H1 (cell line): ENCODE measurements around the gene KANTR. TPM values are rescaled to one million over a fixed set of nuclear protein-coding genes. Genes with fewer than 3 reads are reported as not detected.

Experiments used
- CTCF ChIA-PET: fragments of 300-600 bp; sonication (Branson Sonifier 250); formaldehyde crosslinking; loops from one replicate; lab custom pipeline; 2021; ENCODE audit not compliant: partially characterized antibody; lab: Charles Lee
- POLR2A ChIA-PET: fragments of 300-600 bp; sonication (Branson Sonifier 250); formaldehyde crosslinking; loops from one replicate; lab custom pipeline; 2021; ENCODE audit warnings: inconsistent platforms; ENCODE audit not compliant: partially characterized antibody; lab: Charles Lee
- DNase-seq, 2 experiments: peaks; one replicate each; pipeline versions ENCODE4 v3.0.0 to v3.0.0-alpha.2; 2010 to 2022; ENCODE audit warnings: low spot score in 2 of 2, low read depth in 1 of 2, mixed read lengths in 1 of 2
- FAIRE-seq: peaks from 2 replicates; lab custom pipeline; 2011; peaks lifted over from hg19 to GRCh38; lab: Jason Lieb, UNC
- H2AFZ ChIP-seq: 2 replicates; pipeline ENCODE4 v1.8.1; 2012; ENCODE audit warnings: low read length, inconsistent platforms
- H2AK5ac ChIP-seq: 2 replicates; pipeline ENCODE4 v1.6.1; 2013; ENCODE audit warnings: low read depth, low read length
- H2BK120ac ChIP-seq: replicated peaks from 2 replicates; pipeline ENCODE3; 2013; ENCODE audit warnings: low read depth, low read length, inconsistent platforms
- H2BK12ac ChIP-seq: 2 replicates; pipeline ENCODE4 v1.6.1; 2013; ENCODE audit warnings: low read depth, low read length
- H2BK15ac ChIP-seq: 2 replicates; pipeline ENCODE4 v1.6.1; 2013; ENCODE audit warnings: low read length
- H2BK20ac ChIP-seq: 2 replicates; pipeline ENCODE4 v1.6.1; 2013; ENCODE audit warnings: low read length
- H2BK5ac ChIP-seq: 2 replicates; pipeline ENCODE4 v1.6.1; 2013; ENCODE audit warnings: low read depth, low read length
- H3K14ac ChIP-seq: 2 replicates; pipeline ENCODE4 v1.6.1; 2013; ENCODE audit warnings: inconsistent platforms; ENCODE audit not compliant: insufficient read length
- H3K18ac ChIP-seq: 2 replicates; pipeline ENCODE4 v1.6.1; 2013; ENCODE audit warnings: low read length; ENCODE audit errors: extremely low read depth
- H3K23ac ChIP-seq: 2 replicates; pipeline ENCODE4 v1.6.1; 2013; ENCODE audit warnings: inconsistent platforms; ENCODE audit not compliant: insufficient read length
- H3K23me2 ChIP-seq: 2 replicates; pipeline ENCODE4 v1.6.1; 2013; ENCODE audit warnings: low read depth, low read length
- H3K27ac ChIP-seq: 2 replicates; pipeline ENCODE4 v1.6.1; 2011; ENCODE audit warnings: low read depth, low read length, inconsistent platforms
- H3K27me3 ChIP-seq, 4 experiments: replicated peaks in 1 of 4; 1 replicate in 1 of 4; 2 replicates in 3 of 4; pipeline versions ENCODE4 v1.6.1 to v1.8.1; 2011 to 2013; ENCODE audit warnings: low read length in 3 of 4, mild to moderate bottlenecking in 3 of 4, inconsistent platforms in 2 of 4, mixed read lengths in 2 of 4, moderate library complexity in 1 of 4; ENCODE audit not compliant: control insufficient read depth in 3 of 4, insufficient read depth in 3 of 4; ENCODE audit errors: extremely low read depth in 1 of 4
- H3K36me3 ChIP-seq, 4 experiments: 2 replicates each; pipeline versions ENCODE4 v1.6.1 to v1.8.1; 2011 to 2013; ENCODE audit warnings: mild to moderate bottlenecking in 4 of 4, low read length in 3 of 4, moderate library complexity in 2 of 4, control low read depth in 1 of 4, inconsistent platforms in 1 of 4; ENCODE audit not compliant: insufficient read depth in 4 of 4, control insufficient read depth in 2 of 4
- H3K4ac ChIP-seq: replicated peaks from 2 replicates; pipeline ENCODE3; 2013; ENCODE audit warnings: low read length, low read depth, mixed read lengths, inconsistent platforms; ENCODE audit not compliant: insufficient read length
- H3K4me1 ChIP-seq, 4 experiments: replicated peaks in 1 of 4; 1 replicate in 1 of 4; 2 replicates in 3 of 4; pipeline versions ENCODE4 v1.6.1 to v1.8.1; 2011 to 2013; ENCODE audit warnings: low read length in 3 of 4, inconsistent platforms in 2 of 4, mixed read lengths in 1 of 4; ENCODE audit not compliant: insufficient read depth in 4 of 4, control insufficient read depth in 3 of 4
- H3K4me2 ChIP-seq, 2 experiments: 2 replicates each; pipeline versions ENCODE4 v1.6.1 to v1.8.1; 2011 to 2013; ENCODE audit warnings: low read depth in 2 of 2, low read length in 2 of 2, control low read depth in 1 of 2, inconsistent platforms in 1 of 2, mild to moderate bottlenecking in 1 of 2; ENCODE audit not compliant: insufficient read depth in 1 of 2
- H3K4me3 ChIP-seq, 4 experiments: fragments of 200-600, 300-600 bp in 1 of 4; sonication (generic), shearing (Covaris generic), sonication (Bioruptor Twin) in 1 of 4; 2 replicates each; pipeline versions ENCODE4 v1.5.1 to v1.8.1; 2011 to 2016; ENCODE audit warnings: low read length in 4 of 4, low read depth in 3 of 4, control low read depth in 2 of 4, inconsistent platforms in 2 of 4, mild to moderate bottlenecking in 2 of 4, mixed read lengths in 1 of 4, moderate library complexity in 1 of 4; ENCODE audit not compliant: insufficient read depth in 2 of 4; ENCODE audit errors: extremely low read depth in 1 of 4
- H3K56ac ChIP-seq: replicated peaks from 2 replicates; pipeline ENCODE3; 2013; ENCODE audit warnings: low read depth, mild to moderate bottlenecking, mixed read lengths, low read length, inconsistent platforms; ENCODE audit not compliant: insufficient read length
- H3K79me1 ChIP-seq: 2 replicates; pipeline ENCODE4 v1.6.1; 2013; ENCODE audit warnings: low read depth, low read length, control low read depth
- H3K79me2 ChIP-seq, 2 experiments: 2 replicates each; pipeline versions ENCODE4 v1.6.1 to v1.8.1; 2012 to 2013; ENCODE audit warnings: low read length in 2 of 2, mild to moderate bottlenecking in 2 of 2, inconsistent platforms in 1 of 2; ENCODE audit not compliant: insufficient read depth in 2 of 2, control insufficient read depth in 1 of 2
- H3K9ac ChIP-seq, 4 experiments: replicated peaks in 1 of 4; 1 replicate in 1 of 4; 2 replicates in 3 of 4; pipeline versions ENCODE4 v1.6.1 to v1.8.1; 2011 to 2013; ENCODE audit warnings: low read depth in 3 of 4, low read length in 3 of 4, control low read depth in 2 of 4, mild to moderate bottlenecking in 2 of 4, moderate library complexity in 2 of 4, inconsistent platforms in 1 of 4; ENCODE audit errors: extremely low read depth in 1 of 4
- H3K9me3 ChIP-seq, 2 experiments: 2 replicates each; pipeline versions ENCODE4 v1.6.1 to v1.8.1; 2012 to 2013; ENCODE audit warnings: mild to moderate bottlenecking in 2 of 2, moderate library complexity in 2 of 2, control low read depth in 1 of 2, inconsistent platforms in 1 of 2, low read depth in 1 of 2, low read length in 1 of 2, mixed read lengths in 1 of 2; ENCODE audit not compliant: insufficient read depth in 2 of 2
- H4K20me1 ChIP-seq, 2 experiments: replicated peaks in 1 of 2; 2 replicates each; pipeline versions ENCODE3 to v1.8.1; 2011 to 2013; ENCODE audit warnings: inconsistent platforms in 2 of 2, low read length in 2 of 2, mild to moderate bottlenecking in 1 of 2; ENCODE audit not compliant: insufficient read depth in 2 of 2, control insufficient read depth in 1 of 2
- H4K5ac ChIP-seq: 2 replicates; pipeline ENCODE4 v1.6.1; 2013; ENCODE audit warnings: low read length, low read depth, mixed read lengths, inconsistent platforms; ENCODE audit not compliant: insufficient read length
- H4K8ac ChIP-seq: 2 replicates; pipeline ENCODE4 v1.8.0; 2013; ENCODE audit warnings: mild to moderate bottlenecking, moderate library complexity, low read length, inconsistent platforms; ENCODE audit not compliant: insufficient read depth; ENCODE audit errors: extremely low read depth
- H4K91ac ChIP-seq: replicated peaks from 2 replicates; pipeline ENCODE3; 2013; ENCODE audit warnings: low read length, mixed read lengths, inconsistent platforms; ENCODE audit not compliant: insufficient read length
- ATF2 ChIP-seq: IDR thresholded peaks from 2 replicates; pipeline ENCODE4 v1.6.1; 2012; ENCODE audit warnings: low read length, inconsistent platforms
- CTCF ChIP-seq, 3 experiments: IDR thresholded peaks; 1 replicate in 2 of 3; 2 replicates in 1 of 3; pipeline versions ENCODE4 v1.5.1 to v1.6.1; 2011; ENCODE audit warnings: low read length in 3 of 3, mild to moderate bottlenecking in 3 of 3, inconsistent platforms in 2 of 3, low read depth in 1 of 3, moderate library complexity in 1 of 3; ENCODE audit not compliant: insufficient read depth in 1 of 3; ENCODE audit errors: control extremely low read depth in 1 of 3
- EZH2 ChIP-seq: fragments of 200-600 bp; sonication (generic); IDR thresholded peaks from 2 replicates; pipeline ENCODE4 v1.7.1; 2012; ENCODE audit warnings: low read depth, mild to moderate bottlenecking, moderate library complexity, low read length, inconsistent platforms; ENCODE audit not compliant: severe bottlenecking
- POLR2A ChIP-seq, 2 experiments: IDR thresholded peaks; 1 replicate in 1 of 2; 2 replicates in 1 of 2; pipeline ENCODE4 v1.6.1; 2011; ENCODE audit warnings: low read depth in 2 of 2, low read length in 2 of 2, mild to moderate bottlenecking in 2 of 2; ENCODE audit errors: control extremely low read depth in 1 of 2
- RBBP5 ChIP-seq: IDR thresholded peaks from 2 replicates; pipeline ENCODE4 v1.7.1; 2012; ENCODE audit warnings: low read depth, mild to moderate bottlenecking, inconsistent platforms, low read length, moderate library complexity, borderline replicate concordance
- SP2 ChIP-seq: IDR thresholded peaks from 2 replicates; pipeline ENCODE4 v1.6.1; 2012; ENCODE audit warnings: mild to moderate bottlenecking, low read length, inconsistent platforms
- SP4 ChIP-seq: IDR thresholded peaks from 2 replicates; pipeline ENCODE4 v1.6.1; 2012; ENCODE audit warnings: low read length, inconsistent platforms
- TAF1 ChIP-seq: IDR thresholded peaks from 2 replicates; pipeline ENCODE4 v1.6.1; 2011; ENCODE audit warnings: mild to moderate bottlenecking, low read depth, low read length
- TEAD4 ChIP-seq: IDR thresholded peaks from 2 replicates; pipeline ENCODE4 v1.6.1; 2012; ENCODE audit warnings: low read depth, low read length, inconsistent platforms, mixed read lengths
- WGBS, 2 experiments: shearing (Covaris generic) in 1 of 2; methylation state at CpG; one replicate each; pipeline versions ENCODE4 v1.1.6 to v1.1.7; 2013 to 2015; ENCODE audit warnings: low lambda C conversion rate in 2 of 2, mixed read lengths in 2 of 2, inconsistent platforms in 1 of 2, low coverage in 1 of 2, missing lambda C conversion rate in 1 of 2; ENCODE audit not compliant: insufficient replicate concordance in 2 of 2, insufficient coverage in 1 of 2, insufficient read length in 1 of 2; ENCODE audit errors: extremely low coverage in 1 of 2, missing lambda C conversion rate in 1 of 2; 5-methylcytosine and 5-hydroxymethylcytosine counted together
- polyA plus RNA-seq, 7 experiments: library from polyadenylated mRNA; depleted of rRNA in 3 of 7; stranded (reverse) in 5 of 7; unstranded in 2 of 7; fragments of >200 nt in 5 of 7; fragments of 200-250 nt in 2 of 7; gene quantifications; 1 replicate in 5 of 7; 2 replicates in 1 of 7; 4 replicates in 1 of 7; pipeline versions ENCODE4 v1.2.1 to v1.2.3, GENCODE V29; 2011 to 2013; ENCODE audit warnings: missing spikeins in 2 of 7, mixed read lengths in 2 of 7
- total RNA-seq: library from RNA; stranded (reverse); fragmentation: NEBNext Ultra II Directional; extraction: Animal tissue kit (Norgen Biotek cat#: 25700); gene quantifications from 2 replicates; pipeline ENCODE4 v1.2.1, GENCODE V29; 2021

The KANTR gene
- total and polyA plus RNA-seq, 2 of the 8 experiments (the other 6 are each of a cell fraction or from before 2014, with no cell fraction given), result 7.7 to 9.5 TPM

- no peaks in the 10 kb centered on the region for H3K9me3 ChIP-seq
- TF ChIP-seq POLR2A (IDR thresholded peaks at IDR 0.05; ENCODE audit: control extremely low read depth in 1 of 2, low read depth in 2 of 2, low read length in 2 of 2), result no peak
- no peak for TF ChIP-seq ATF2
- no peak for TF ChIP-seq EZH2
- no peak for TF ChIP-seq RBBP5
- no peak for TF ChIP-seq TEAD4
- TF ChIP-seq TAF1, result no peak
- TF ChIP-seq SP4, result no peak
- no peak for TF ChIP-seq SP2
- TF ChIP-seq CTCF (IDR thresholded peaks at IDR 0.05; ENCODE audit: control extremely low read depth in 1 of 3, insufficient read depth in 1 of 3, low read depth in 1 of 3, low read length in 3 of 3), result no peak
- no peak overlapping the region for H2BK12ac ChIP-seq
- no peak overlapping the region for H2AK5ac ChIP-seq
- H2BK15ac ChIP-seq, result no peak overlapping the region
- H3K4me2 ChIP-seq, result no peak overlapping the region
- no peak overlapping the region for H2AFZ ChIP-seq
- FAIRE-seq (peak; percentile 36), DNase-seq (no peak)
- no peak overlapping the region for H4K91ac ChIP-seq
- H4K8ac ChIP-seq, result no peak overlapping the region
- no peak overlapping the region for H3K9ac ChIP-seq
- H3K56ac ChIP-seq, result no peak overlapping the region
- CTCF ChIA-PET, result no interaction called here
- no peak overlapping the region for H2BK120ac ChIP-seq
- POLR2A ChIA-PET, result no interaction called here
- H3K27ac ChIP-seq, result no peak overlapping the region
- no peak overlapping the region for H3K4ac ChIP-seq
- no peaks in the 10 kb centered on the region for H4K20me1 ChIP-seq
- no peak overlapping the region for H3K14ac ChIP-seq
- H3K79me2 ChIP-seq, result no peaks in the 10 kb centered on the region
- no peaks in the 10 kb centered on the region for H3K23me2 ChIP-seq
- H3K4me3 ChIP-seq, result no peak overlapping the region
- no peak overlapping the region for H4K5ac ChIP-seq
- no peak overlapping the region for H3K23ac ChIP-seq
- no peak overlapping the region for H2BK20ac ChIP-seq
- 0 out of 7 replicates have a peak, but pooled peaks cover 0 to 2% (median 0%) of the 10 kb centered on the region in 4 experiments for H3K4me1 ChIP-seq
- 100% methylated on average over 1 of the region's 3 CpGs; no CpG with 5 or more reads in 1 of the 2 experiments for WGBS, 2 experiments
- H3K27me3 ChIP-seq, result no peaks in the 10 kb centered on the region
- no peaks in the 10 kb centered on the region for H3K36me3 ChIP-seq
- H3K18ac ChIP-seq, result no peak overlapping the region
- no peaks in the 10 kb centered on the region; the same call in 1 of the 2 replicates for H3K79me1 ChIP-seq
- H2BK5ac ChIP-seq, result no peak overlapping the region
Measured at GRCh38 chrX:53116101-53116500, 22.2 kb downstream of the KANTR start.
